ENCODE data around the gene PRX.

The PRX gene

GRCh38 chr19:40392894-40393517, 20.2 kb downstream of the PRX start:
- peak; percentile 36 for TF ChIP-seq CTCF (IDR thresholded peaks at IDR 0.05; ENCODE audit: low read length)
- no peak for TF ChIP-seq EZH2 (IDR thresholded peaks at IDR 0.05; ENCODE audit: borderline replicate concordance, low read length)
- Histone ChIP-seq H3K36me3 (ENCODE audit: insufficient read depth, low read length) (no peaks in the 10 kb centered on the region), H3K79me2 (ENCODE audit: insufficient read depth, low read length) (no peaks in the 10 kb centered on the region), H3K27ac (ENCODE audit: low read depth, low read length, poor library complexity, severe bottlenecking) (no peak overlapping the region), H3K9ac (ENCODE audit: low read length) (no peak overlapping the region), H2AFZ (ENCODE audit: low read length) (no peak overlapping the region), H3K4me2 (ENCODE audit: low read length) (no peak overlapping the region), H4K20me1 (ENCODE audit: insufficient read depth, low read length) (no peaks in the 10 kb centered on the region), H3F3A (ENCODE audit: insufficient read depth, low read length) (no peaks in the 10 kb centered on the region), H3K4me1 (ENCODE audit: insufficient read depth, low read length, severe bottlenecking) (no peaks in the 10 kb centered on the region), H3K9me2 (ENCODE audit: low read depth, low read length) (no peaks in the 10 kb centered on the region), H3K4me3 (ENCODE audit: low read depth, low read length, poor library complexity, severe bottlenecking) (no peak overlapping the region), H3K27me3 (ENCODE audit: insufficient read depth, low read length) (peaks cover 7% of the 10 kb centered on the region), H3K9me3 (ENCODE audit: low read length) (no peaks in the 10 kb centered on the region)

GRCh38 chr19:40392123-40392522, 21.1 kb downstream of the PRX start:
- TF ChIP-seq CTCF (IDR thresholded peaks at IDR 0.05; ENCODE audit: low read length) (no peak), EZH2 (IDR thresholded peaks at IDR 0.05; ENCODE audit: borderline replicate concordance, low read length) (no peak)
- Histone ChIP-seq H3K9me2 (ENCODE audit: low read depth, low read length) (no peaks in the 10 kb centered on the region), H3K4me3 (ENCODE audit: low read depth, low read length, poor library complexity, severe bottlenecking) (no peak overlapping the region), H4K20me1 (ENCODE audit: insufficient read depth, low read length) (no peaks in the 10 kb centered on the region), H3K4me1 (ENCODE audit: insufficient read depth, low read length, severe bottlenecking) (no peaks in the 10 kb centered on the region), H3K27ac (ENCODE audit: low read depth, low read length, poor library complexity, severe bottlenecking) (no peak overlapping the region), H3F3A (ENCODE audit: insufficient read depth, low read length) (no peaks in the 10 kb centered on the region), H3K36me3 (ENCODE audit: insufficient read depth, low read length) (no peaks in the 10 kb centered on the region), H3K79me2 (ENCODE audit: insufficient read depth, low read length) (no peaks in the 10 kb centered on the region), H3K9me3 (ENCODE audit: low read length) (no peaks in the 10 kb centered on the region), H3K9ac (ENCODE audit: low read length) (no peak overlapping the region), H3K4me2 (ENCODE audit: low read length) (no peak overlapping the region), H3K27me3 (ENCODE audit: insufficient read depth, low read length) (peaks cover 7% of the 10 kb centered on the region), H2AFZ (ENCODE audit: low read length) (no peak overlapping the region)

- Histone ChIP-seq H3K9ac (ENCODE audit: low read length) (no peak within 1 kb of the TSS), H3K79me2 (ENCODE audit: insufficient read depth, low read length) (no peaks in the 10 kb centered on the region), H3K4me2 (ENCODE audit: low read length) (no peak within 1 kb of the TSS), H3K27me3 (ENCODE audit: insufficient read depth, low read length) (peaks cover 4% of the 10 kb centered on the region; the same call in 1 of the 2 replicates), H3K36me3 (ENCODE audit: insufficient read depth, low read length) (no peaks in the 10 kb centered on the region), H4K20me1 (ENCODE audit: insufficient read depth, low read length) (no peaks in the 10 kb centered on the region), H3K4me3 (ENCODE audit: low read depth, low read length, poor library complexity, severe bottlenecking) (no peak within 1 kb of the TSS), H3F3A (ENCODE audit: insufficient read depth, low read length) (no peaks in the 10 kb centered on the region), H3K27ac (ENCODE audit: low read depth, low read length, poor library complexity, severe bottlenecking) (no peak within 1 kb of the TSS), H3K4me1 (ENCODE audit: insufficient read depth, low read length, severe bottlenecking) (no peaks in the 10 kb centered on the region), H2AFZ (ENCODE audit: low read length) (no peak within 1 kb of the TSS), H3K9me2 (ENCODE audit: low read depth, low read length) (no peaks in the 10 kb centered on the region), H3K9me3 (ENCODE audit: low read length) (no peaks in the 10 kb centered on the region)
- TF ChIP-seq EZH2 (IDR thresholded peaks at IDR 0.05; ENCODE audit: borderline replicate concordance, low read length): no peak
- no peak for TF ChIP-seq CTCF (IDR thresholded peaks at IDR 0.05; ENCODE audit: low read length)
These were observed 23.0 kb downstream of the PRX start, which contains the start of gene HIPK4 for GRCh38 chr19:40390084-40390742. HIPK4 (minus strand) TSS chr19:40390181; CDS start chr19:40389902, 279 bp downstream.

Measured in OCI-LY1 (cell line).